B cell (primary cell): ENCODE measurements around the gene WDSUB1. TPM values are rescaled to one million over a fixed set of nuclear protein-coding genes. Genes with fewer than 3 reads are reported as not detected.

Experiments
- ATAC-seq: fragments of 200-7000 bp; cut with Tn5 transposase; one replicate; pipeline ENCODE4 v1.10.0; 2021; ENCODE audit warnings: low read depth, mild to moderate bottlenecking, moderate number of reproducible peaks, moderate library complexity
- CTCF ChIA-PET: fragments of 350-600 bp; sonication (Branson Sonifier 250); formaldehyde crosslinking; loops from one replicate; lab custom pipeline; 2021; ENCODE audit warnings: antibody characterized with exemption, inconsistent platforms; lab: Charles Lee
- POLR2A ChIA-PET: fragments of 350-600 bp; sonication (Branson Sonifier 250); formaldehyde crosslinking; loops from one replicate; lab custom pipeline; 2021; ENCODE audit warnings: antibody characterized with exemption; lab: Charles Lee
- DNase-seq: peaks from one replicate; pipeline ENCODE4 v3.0.0; 2013
- H2AFZ ChIP-seq: 2 replicates; pipeline ENCODE4 v1.6.1; 2012; ENCODE audit warnings: mild to moderate bottlenecking, low read depth, low read length; ENCODE audit not compliant: insufficient read depth, poor library complexity, severe bottlenecking
- H3K27ac ChIP-seq, 2 donors: 1 replicate in 1 of 2; 2 replicates in 1 of 2; pipeline ENCODE4 v1.5.1; 2012 to 2013; ENCODE audit warnings: low read length in 2 of 2, mild to moderate bottlenecking in 2 of 2, moderate library complexity in 1 of 2
- H3K27me3 ChIP-seq, 4 experiments: fragments of 200-600 bp in 1 of 4; sonication (generic) in 1 of 4; replicated peaks in 1 of 4; 1 replicate in 2 of 4; 2 replicates in 2 of 4; pipeline versions ENCODE4 v1.6.1 to v1.7.0; 2013 to 2016; ENCODE audit warnings: low read length in 3 of 4, mild to moderate bottlenecking in 2 of 4, mixed read lengths in 1 of 4, moderate library complexity in 1 of 4; ENCODE audit not compliant: insufficient read depth in 4 of 4, control insufficient read depth in 3 of 4; ENCODE audit errors: control extremely low read depth in 1 of 4
- H3K36me3 ChIP-seq, 2 experiments: replicated peaks in 1 of 2; 1 replicate in 1 of 2; 2 replicates in 1 of 2; pipeline versions ENCODE4 v1.6.1 to v1.7.1; 2013; ENCODE audit warnings: low read length in 1 of 2; ENCODE audit not compliant: insufficient read depth in 2 of 2, control insufficient read depth in 1 of 2; ENCODE audit errors: control extremely low read depth in 1 of 2, extremely low read depth in 1 of 2
- H3K4me1 ChIP-seq, 2 donors: fragments of 200-600 bp in 1 of 2; sonication (generic) in 1 of 2; 1 replicate in 1 of 2; 2 replicates in 1 of 2; pipeline versions ENCODE4 v1.5.1 to v1.6.1; 2013 to 2017; ENCODE audit warnings: low read length in 2 of 2; ENCODE audit not compliant: control insufficient read depth in 2 of 2, insufficient read depth in 2 of 2
- H3K4me2 ChIP-seq: replicated peaks from 2 replicates; pipeline ENCODE3; 2012; ENCODE audit warnings: mild to moderate bottlenecking, low read depth, low read length; ENCODE audit not compliant: poor library complexity, severe bottlenecking
- H3K4me3 ChIP-seq, 5 experiments: fragments of 200-600 bp in 1 of 5; sonication (generic) in 1 of 5; 1 replicate in 3 of 5; 2 replicates in 2 of 5; pipeline versions ENCODE4 v1.5.1 to v1.7.0; 2011 to 2016; ENCODE audit warnings: low read length in 4 of 5, mild to moderate bottlenecking in 4 of 5, low read depth in 2 of 5, control low read depth in 1 of 5, moderate library complexity in 1 of 5; ENCODE audit not compliant: insufficient read depth in 1 of 5; ENCODE audit errors: control extremely low read depth in 1 of 5, extremely low read depth in 1 of 5
- H3K79me2 ChIP-seq: fragments of 200-600 bp; sonication (generic); one replicate; pipeline ENCODE4 v1.6.0; 2016; ENCODE audit warnings: low read length; ENCODE audit not compliant: control insufficient read depth, insufficient read depth
- H3K9ac ChIP-seq: fragments of 200-600 bp; sonication (generic); 2 replicates; pipeline ENCODE4 v1.6.1; 2017; ENCODE audit warnings: mild to moderate bottlenecking, low read length, moderate library complexity
- H3K9me3 ChIP-seq, 3 donors: one replicate each; pipeline versions ENCODE4 v1.6.1 to v1.7.1; 2013; ENCODE audit warnings: low read length in 2 of 3; ENCODE audit not compliant: control insufficient read depth in 2 of 3, insufficient read depth in 1 of 3; ENCODE audit errors: control extremely low read depth in 1 of 3
- H4K20me1 ChIP-seq: 2 replicates; pipeline ENCODE4 v1.6.0; 2012; ENCODE audit warnings: mild to moderate bottlenecking, low read length; ENCODE audit not compliant: insufficient read depth, control insufficient read depth, poor library complexity, severe bottlenecking
- H3K27ac Mint-ChIP-seq: one replicate; pipeline ENCODE4 v1.8.0; 2021; ENCODE audit warnings: mixed read lengths
- H3K27me3 Mint-ChIP-seq: one replicate; pipeline ENCODE4 v1.8.0; 2021; ENCODE audit warnings: mixed read lengths
- H3K4me1 Mint-ChIP-seq: one replicate; pipeline ENCODE4 v1.8.0; 2021; ENCODE audit warnings: mixed read lengths
- H3K4me3 Mint-ChIP-seq: one replicate; pipeline ENCODE4 v1.8.0; 2021; ENCODE audit warnings: mixed read lengths
- H3K9me3 Mint-ChIP-seq: one replicate; pipeline ENCODE4 v1.8.0; 2022; ENCODE audit warnings: mixed read lengths; ENCODE audit not compliant: insufficient read depth
- EZH2 ChIP-seq: IDR thresholded peaks from 2 replicates; pipeline ENCODE4 v1.6.1; 2012; ENCODE audit warnings: borderline replicate concordance, low read depth, mild to moderate bottlenecking, moderate library complexity, low read length; ENCODE audit not compliant: insufficient read depth, poor library complexity, severe bottlenecking
- WGBS: methylation state at CpG from one replicate; pipeline ENCODE4 v1.1.5; 2013; ENCODE audit warnings: missing lambda C conversion rate; ENCODE audit not compliant: insufficient coverage; 5-methylcytosine and 5-hydroxymethylcytosine counted together
- intact Hi-C: fragments of 100-400 bp; cut with micrococcal nuclease; formaldehyde crosslinking; loops from one replicate; pipeline ENCODE4 v1.10.0; 2022
- polyA plus RNA-seq: library from polyadenylated mRNA; depleted of rRNA; stranded (reverse); fragments of >200 nt; gene quantifications from 2 replicates; pipeline ENCODE4 v1.2.3, GENCODE V29; 2012
- small RNA-seq: library from RNA; depleted of rRNA; stranded (forward); fragments of <200 nt; gene quantifications from one replicate; pipeline ENCODE3, GENCODE V24; 2012; ENCODE audit warnings: low replicate concordance, low read depth; ENCODE audit not compliant: insufficient read length
- total RNA-seq, 2 donors: library from RNA; stranded (reverse); fragments of 120-200 nt in 1 of 2; gene quantifications; 1 replicate in 1 of 2; 2 replicates in 1 of 2; pipeline versions ENCODE4 v1.2.3 to v1.2.4, GENCODE V29; 2013 to 2022
- TF ChIP-seq, protein P1 (sequence below): fragments of 200-600 bp; IDR thresholded peaks from one replicate; pipeline ENCODE4 v1.8.0; 2022; ENCODE audit warnings: antibody characterized with exemption, mild to moderate bottlenecking

WDSUB1 gene
- total and polyA plus RNA-seq, 2 donors (not counting 1 experiment from before 2014, with no cell fraction given): 10.8 to 13.6 TPM

DNA sequence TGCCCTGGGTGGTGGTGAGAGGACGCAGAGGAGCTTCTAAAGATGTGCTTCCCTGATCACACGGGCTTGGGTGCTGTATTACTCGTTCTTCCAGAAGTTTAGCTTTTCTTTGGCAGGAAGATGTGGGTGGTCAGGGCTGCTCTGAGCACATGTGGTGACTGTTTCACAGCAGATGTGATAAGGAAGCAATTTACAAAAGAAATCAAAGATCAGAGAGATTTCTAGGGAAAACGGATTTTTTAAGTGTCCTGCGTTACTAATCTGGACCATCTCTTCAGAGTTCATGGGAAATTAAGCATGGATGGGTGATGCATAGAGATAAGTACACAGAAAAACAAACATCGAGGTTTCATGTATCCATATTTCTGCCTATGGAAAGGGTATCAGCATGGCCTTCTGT, 99.4 kb downstream of the WDSUB1 start:
- no peaks in the 10 kb centered on the region for H3K9me3 Mint-ChIP-seq
- no peaks in the 10 kb centered on the region for H3K79me2 ChIP-seq
- no peaks in the 10 kb centered on the region for H3K36me3 ChIP-seq
- 86% methylated on average over 5 of the region's 6 CpGs for WGBS
- no peak overlapping the region for H3K4me3 ChIP-seq
- no peaks in the 10 kb centered on the region for H3K9me3 ChIP-seq
- no peak overlapping the region for H2AFZ ChIP-seq
- no peak overlapping the region for H3K9ac ChIP-seq
- POLR2A ChIA-PET: no interaction called here
- intact Hi-C loops: no loop called here
- H4K20me1 ChIP-seq: no peaks in the 10 kb centered on the region
- no peak overlapping the region for H3K27ac Mint-ChIP-seq
- no peak for DNase-seq
- no peak overlapping the region for H3K4me3 Mint-ChIP-seq
- no peak for ATAC-seq
- H3K4me1 Mint-ChIP-seq: peaks cover 13% of the 10 kb centered on the region
- TF ChIP-seq, protein P1, sequence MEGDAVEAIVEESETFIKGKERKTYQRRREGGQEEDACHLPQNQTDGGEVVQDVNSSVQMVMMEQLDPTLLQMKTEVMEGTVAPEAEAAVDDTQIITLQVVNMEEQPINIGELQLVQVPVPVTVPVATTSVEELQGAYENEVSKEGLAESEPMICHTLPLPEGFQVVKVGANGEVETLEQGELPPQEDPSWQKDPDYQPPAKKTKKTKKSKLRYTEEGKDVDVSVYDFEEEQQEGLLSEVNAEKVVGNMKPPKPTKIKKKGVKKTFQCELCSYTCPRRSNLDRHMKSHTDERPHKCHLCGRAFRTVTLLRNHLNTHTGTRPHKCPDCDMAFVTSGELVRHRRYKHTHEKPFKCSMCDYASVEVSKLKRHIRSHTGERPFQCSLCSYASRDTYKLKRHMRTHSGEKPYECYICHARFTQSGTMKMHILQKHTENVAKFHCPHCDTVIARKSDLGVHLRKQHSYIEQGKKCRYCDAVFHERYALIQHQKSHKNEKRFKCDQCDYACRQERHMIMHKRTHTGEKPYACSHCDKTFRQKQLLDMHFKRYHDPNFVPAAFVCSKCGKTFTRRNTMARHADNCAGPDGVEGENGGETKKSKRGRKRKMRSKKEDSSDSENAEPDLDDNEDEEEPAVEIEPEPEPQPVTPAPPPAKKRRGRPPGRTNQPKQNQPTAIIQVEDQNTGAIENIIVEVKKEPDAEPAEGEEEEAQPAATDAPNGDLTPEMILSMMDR: no peak
- no peak for TF ChIP-seq EZH2
- H3K27ac ChIP-seq: no peak overlapping the region
- H3K4me2 ChIP-seq: no peak overlapping the region
- H3K27me3 ChIP-seq: no peaks in the 10 kb centered on the region
- CTCF ChIA-PET: no interaction called here
- peaks cover 3 to 7% of the 10 kb centered on the region in 2 donors for H3K4me1 ChIP-seq
- peaks cover 3% of the 10 kb centered on the region for H3K27me3 Mint-ChIP-seq

DNA sequence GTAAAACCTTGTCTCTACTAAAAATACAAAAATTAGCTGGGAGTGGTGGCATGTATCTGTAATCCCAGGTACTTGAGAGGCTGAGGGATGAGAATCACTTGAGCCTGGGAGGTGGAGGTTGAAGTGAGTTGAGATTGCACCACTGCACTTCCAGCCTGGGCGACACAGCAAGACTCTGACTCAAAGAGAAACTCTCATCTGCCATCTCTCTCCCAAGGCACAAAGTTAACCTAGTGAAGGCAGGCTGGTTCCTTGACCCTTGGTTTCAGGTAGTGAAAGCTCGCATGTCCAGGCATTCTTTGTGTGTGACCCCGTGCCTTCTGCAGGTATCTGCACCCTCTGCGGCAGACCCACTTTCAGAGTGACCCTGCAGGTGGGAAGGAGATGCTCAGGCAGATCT, 100.0 kb downstream of the WDSUB1 start:
- peaks cover 13% of the 10 kb centered on the region for H3K4me1 Mint-ChIP-seq
- no peaks in the 10 kb centered on the region for H3K9me3 Mint-ChIP-seq
- CTCF ChIA-PET: interaction anchor here (0.8 kb wide), 1 partner anchor 1713 kb away, joined by 3 read pairs; no protein-coding TSS in a partner anchor
- POLR2A ChIA-PET: no interaction called here
- Histone ChIP-seq H3K27ac (no peak overlapping the region), H3K9ac (no peak overlapping the region), H3K27me3 (no peaks in the 10 kb centered on the region), H3K4me3 (no peak overlapping the region), H2AFZ (no peak overlapping the region), H3K4me2 (no peak overlapping the region), H3K9me3 (no peaks in the 10 kb centered on the region), H4K20me1 (no peaks in the 10 kb centered on the region), H3K4me1 (peaks cover 3 to 7% of the 10 kb centered on the region in 2 donors), H3K79me2 (no peaks in the 10 kb centered on the region), H3K36me3 (no peaks in the 10 kb centered on the region)
- ATAC-seq: no peak
- intact Hi-C loops: no loop called here
- no peak for DNase-seq
- TF ChIP-seq, protein P1: no peak
- TF ChIP-seq EZH2: no peak
- peaks cover 3% of the 10 kb centered on the region for H3K27me3 Mint-ChIP-seq
- H3K27ac Mint-ChIP-seq: no peak overlapping the region
- WGBS: 86% methylated on average over 3 of the region's 4 CpGs
- no peak overlapping the region for H3K4me3 Mint-ChIP-seq

Small RNA genes lying within 50 kb of the gene (small RNA-seq; reads per million reads assigned to genes)
- not detected for gene MIR6888
